GM19438 (cell line): ENCODE data around the gene ZNF653.

Experiments
- ATAC-seq: cut with Tn5 transposase; IDR thresholded peaks from one replicate; pipeline ENCODE4 v1.9.1; 2021; ENCODE audit warnings: low read depth; ENCODE audit not compliant: unreplicated experiment

ZNF653 gene

GRCh38 chr19:11528551-11529341 is 23.1 kb upstream of the ZNF653 start, which contains the start of gene ECSIT:
TSS of gene ECSIT (minus strand) at chr19:11529134. CDS start at chr19:11519170, 9,964 bp downstream.
- ATAC-seq = peak; percentile 90

DNA sequence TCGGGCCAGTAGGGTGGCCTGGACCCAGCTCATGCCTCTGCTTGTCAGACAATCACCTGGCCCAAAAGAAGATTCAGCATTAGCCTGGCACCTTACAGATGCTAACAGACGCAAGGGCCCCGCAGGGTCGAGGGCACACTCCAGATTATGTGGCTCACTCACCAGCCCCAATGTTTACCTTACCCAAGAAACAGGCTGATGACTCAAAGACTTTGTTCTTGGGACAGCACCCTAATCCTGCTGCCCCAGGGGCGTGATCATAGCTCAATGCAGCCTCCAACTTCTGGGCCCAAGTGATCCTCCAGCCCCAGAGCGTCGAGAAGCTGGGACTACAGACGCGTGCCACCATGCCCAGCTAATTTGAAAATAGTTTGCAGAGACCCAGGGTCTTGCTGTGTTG is 13.5 kb upstream of the ZNF653 start:
- ATAC-seq = no peak

DNA sequence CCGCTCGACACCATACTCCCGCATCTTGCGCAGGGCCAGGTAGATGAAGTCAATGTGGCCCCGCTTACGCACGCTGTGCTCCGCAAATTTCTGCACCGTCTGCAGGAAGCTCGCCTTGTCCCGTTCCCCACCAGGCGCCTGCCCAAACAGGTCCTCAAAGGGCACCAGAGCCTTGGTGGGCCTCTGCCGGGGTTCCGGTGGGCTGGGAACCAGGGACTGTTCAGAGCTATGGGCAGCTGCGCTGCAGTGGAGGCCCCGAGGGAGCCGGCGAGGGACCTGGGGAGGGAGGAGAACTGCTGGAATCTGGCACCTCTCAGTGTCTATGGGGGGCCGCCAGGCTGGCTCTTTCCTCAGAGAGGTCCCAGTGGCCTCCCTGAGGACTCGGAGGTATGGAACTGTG is 8.3 kb upstream of the ZNF653 start:
- ATAC-seq = no peak

DNA sequence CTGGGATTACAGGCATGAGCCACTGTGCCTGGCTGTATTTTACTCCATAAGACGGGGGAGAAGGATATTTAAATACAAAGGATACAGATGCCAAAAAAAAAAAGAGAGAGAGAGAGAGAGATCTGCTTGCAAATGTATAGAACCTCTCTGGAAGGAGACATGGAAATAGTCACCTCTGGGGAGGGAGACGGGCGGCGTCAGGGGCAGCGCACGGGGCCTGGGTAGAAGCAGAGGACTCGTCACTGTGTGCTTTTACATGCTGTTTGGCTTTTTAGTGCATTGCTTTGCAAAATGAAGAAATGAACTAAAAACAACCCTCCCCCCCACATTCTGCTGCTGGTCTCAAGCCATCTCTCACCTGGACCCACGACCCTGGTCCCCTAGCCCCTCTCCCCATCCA is 4.8 kb upstream of the ZNF653 start:
- ATAC-seq = no peak

- no peak for ATAC-seq
Measured at GRCh38 chr19:11507370-11508078, 1.9 kb upstream of the ZNF653 start.

- no peak for ATAC-seq
Measured at GRCh38 chr19:11506967-11507366, 1.3 kb upstream of the ZNF653 start.

GRCh38 chr19:11506101-11506555 is 489 bp upstream of the ZNF653 start:
- ATAC-seq = peak; percentile 31

- peak; percentile 87 for ATAC-seq
Measured at GRCh38 chr19:11505032-11505503, 571 bp downstream of the ZNF653 start.

DNA sequence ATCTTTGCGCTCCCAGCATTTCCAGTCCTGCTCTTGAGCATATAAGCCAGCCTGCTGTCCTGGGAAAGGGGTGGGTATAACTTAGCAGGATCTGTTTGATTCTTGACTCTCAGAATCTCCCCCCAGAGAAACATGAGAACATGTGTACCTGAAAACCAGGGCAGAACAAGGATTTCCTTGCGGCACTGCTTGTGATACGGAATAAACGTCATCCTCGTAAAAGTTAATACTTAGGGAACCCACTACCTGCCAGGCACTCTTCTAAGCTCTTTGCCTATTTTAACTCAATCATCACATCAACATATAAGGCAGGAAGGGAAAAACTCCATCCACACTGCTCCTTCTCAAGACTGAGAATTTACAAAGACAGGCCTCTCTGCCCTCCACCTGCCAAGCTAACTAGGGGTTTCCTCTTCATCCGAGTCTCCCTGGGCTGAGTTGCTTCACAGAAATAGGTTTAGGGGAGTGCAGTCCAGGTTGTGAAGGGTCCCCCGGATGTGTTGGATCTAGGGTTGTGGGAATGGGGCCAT is 1.1 kb downstream of the ZNF653 start:
- no peak for ATAC-seq

DNA sequence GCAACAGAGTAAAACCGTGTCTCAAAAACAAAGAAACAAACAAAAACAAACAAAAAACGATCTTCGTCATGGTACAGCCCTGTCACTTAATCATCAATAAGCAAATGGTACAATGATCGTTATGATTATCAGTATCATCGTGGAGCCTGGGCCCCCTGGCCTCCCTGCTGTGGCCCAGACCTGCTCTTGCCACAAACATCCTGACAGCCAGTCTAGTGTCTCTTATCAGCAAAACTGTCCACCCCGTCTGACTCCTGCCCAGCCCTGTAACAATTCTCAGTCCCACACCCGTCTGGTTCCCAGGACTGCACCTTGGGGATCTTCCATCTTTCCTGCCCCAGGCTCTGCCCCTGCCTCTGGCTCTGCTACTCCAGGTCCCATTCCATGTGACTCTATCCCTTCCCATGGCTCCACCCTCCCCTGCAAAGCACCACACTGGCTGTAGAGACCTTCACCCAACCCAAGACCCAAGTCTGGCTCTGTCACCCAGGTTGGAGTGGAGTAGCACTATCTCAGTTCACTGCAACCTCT is 5.7 kb downstream of the ZNF653 start:
- ATAC-seq = no peak

DNA sequence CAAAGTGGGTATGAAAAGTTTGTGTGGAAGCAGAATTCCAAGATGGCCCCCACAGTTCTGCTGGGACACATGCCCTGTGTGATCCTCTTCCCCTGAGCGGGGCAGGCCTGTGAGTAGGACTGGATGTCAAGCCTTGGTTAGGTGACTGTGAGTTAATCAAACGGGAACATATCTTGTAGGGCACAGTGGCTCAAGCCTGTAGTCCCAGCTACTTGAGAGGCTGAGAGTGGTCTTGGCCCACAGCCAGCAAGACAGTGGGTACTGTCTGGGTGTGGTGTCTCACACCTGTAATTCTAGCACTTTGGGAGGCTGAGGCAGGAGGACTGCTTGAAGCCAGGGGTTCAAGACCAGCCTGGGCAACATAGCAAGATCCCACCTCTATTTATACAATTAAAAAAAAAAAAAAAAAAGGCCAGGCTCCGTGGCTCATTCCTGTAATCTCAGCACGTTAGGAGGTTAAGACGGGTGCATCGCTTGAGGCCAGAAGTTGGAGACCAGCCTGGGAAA is 6.4 kb downstream of the ZNF653 start:
- ATAC-seq = no peak

DNA sequence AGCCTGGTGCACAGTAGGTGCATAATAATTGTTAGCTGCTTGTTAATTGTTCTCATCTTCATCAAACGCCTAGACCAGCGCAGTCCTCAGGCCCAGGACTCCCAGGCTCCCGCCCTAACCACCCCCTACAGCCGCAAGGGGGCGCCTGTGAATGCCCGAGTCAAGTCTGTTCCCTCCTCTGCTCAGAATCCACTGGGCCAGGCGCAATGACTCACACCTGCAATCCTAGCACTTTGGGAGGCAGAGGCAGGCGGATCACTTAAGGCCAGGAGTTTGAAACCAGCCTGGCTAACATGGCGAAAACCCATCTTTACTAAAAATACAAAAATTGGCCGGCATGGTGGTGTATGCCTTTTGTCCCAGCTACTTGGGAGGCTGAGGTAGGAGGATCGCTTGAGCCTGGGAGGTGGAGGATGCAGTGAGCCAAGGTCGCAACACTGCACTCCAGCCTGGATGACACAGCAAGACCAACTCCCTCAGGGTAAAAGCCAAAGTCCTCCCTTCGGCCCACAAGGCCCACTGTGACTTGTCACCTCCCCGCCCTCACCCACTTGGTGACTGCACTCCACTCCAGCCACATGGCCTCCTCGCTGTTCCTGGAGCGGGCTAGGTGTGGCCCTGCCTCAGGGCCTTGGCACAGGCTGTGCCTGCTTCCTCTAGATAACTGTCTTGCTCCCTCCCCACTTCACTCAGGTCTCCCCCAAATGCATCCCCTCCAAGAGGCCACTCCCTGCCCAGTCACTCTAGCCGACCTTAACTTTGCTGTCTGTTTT is 9.1 kb downstream of the ZNF653 start:
- no peak for ATAC-seq

- no peak for ATAC-seq
Measured at GRCh38 chr19:11495885-11496284, 9.8 kb downstream of the ZNF653 start.

DNA sequence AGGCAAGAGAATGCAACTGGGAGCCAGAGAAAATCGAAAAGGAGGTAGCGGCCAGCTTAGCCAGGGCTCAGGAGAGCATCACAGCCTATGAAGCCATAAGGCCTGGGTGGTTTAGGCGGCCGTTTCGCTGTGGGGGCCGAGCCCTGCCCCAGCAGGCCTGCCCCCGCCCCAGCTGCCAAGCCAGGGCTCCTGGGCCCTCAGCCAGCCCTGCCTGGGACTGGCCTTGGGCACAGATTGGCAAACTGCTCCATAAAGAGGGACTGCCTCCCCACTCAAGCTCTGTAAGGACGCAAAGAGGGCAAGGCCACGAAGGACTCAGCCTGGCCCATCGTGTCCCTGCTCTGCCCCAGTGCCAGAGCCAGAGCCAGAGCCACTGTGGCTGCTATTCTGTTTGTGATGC is 10.2 kb downstream of the ZNF653 start:
- no peak for ATAC-seq

DNA sequence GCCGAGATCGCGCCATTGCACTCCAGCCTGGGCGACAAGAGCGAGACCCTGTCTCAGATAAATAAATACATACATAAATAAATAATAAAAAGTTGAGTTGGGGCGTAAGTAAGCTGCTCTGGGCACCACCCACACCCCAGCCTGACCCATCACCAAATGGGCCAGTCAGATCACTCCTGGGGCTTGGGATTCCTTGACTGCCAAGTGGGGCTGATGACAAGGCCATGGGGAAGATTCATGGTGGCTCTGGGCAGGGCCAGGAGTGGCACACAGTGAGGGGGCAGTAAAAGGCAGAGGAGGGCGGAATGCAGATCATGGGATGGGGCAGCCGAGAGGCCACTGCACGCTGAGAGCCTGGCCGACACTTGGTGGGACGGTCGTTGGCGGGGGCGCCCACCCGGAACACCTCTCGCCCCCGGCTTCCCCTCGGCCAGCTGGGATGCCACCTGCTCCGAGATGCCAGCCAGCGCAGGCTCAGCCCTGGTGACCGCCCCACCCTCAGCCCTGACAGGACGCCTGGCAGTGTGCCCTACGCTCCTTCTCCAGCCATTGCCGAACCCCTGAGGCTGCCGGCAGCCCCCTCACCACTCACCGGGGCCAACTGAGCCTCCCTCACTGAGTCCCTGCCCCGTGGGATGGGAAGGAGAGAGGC is 10.9 kb downstream of the ZNF653 start:
- ATAC-seq = no peak

- no peak for ATAC-seq
Measured at GRCh38 chr19:11489378-11489777, 16.3 kb downstream of the ZNF653 start.

DNA sequence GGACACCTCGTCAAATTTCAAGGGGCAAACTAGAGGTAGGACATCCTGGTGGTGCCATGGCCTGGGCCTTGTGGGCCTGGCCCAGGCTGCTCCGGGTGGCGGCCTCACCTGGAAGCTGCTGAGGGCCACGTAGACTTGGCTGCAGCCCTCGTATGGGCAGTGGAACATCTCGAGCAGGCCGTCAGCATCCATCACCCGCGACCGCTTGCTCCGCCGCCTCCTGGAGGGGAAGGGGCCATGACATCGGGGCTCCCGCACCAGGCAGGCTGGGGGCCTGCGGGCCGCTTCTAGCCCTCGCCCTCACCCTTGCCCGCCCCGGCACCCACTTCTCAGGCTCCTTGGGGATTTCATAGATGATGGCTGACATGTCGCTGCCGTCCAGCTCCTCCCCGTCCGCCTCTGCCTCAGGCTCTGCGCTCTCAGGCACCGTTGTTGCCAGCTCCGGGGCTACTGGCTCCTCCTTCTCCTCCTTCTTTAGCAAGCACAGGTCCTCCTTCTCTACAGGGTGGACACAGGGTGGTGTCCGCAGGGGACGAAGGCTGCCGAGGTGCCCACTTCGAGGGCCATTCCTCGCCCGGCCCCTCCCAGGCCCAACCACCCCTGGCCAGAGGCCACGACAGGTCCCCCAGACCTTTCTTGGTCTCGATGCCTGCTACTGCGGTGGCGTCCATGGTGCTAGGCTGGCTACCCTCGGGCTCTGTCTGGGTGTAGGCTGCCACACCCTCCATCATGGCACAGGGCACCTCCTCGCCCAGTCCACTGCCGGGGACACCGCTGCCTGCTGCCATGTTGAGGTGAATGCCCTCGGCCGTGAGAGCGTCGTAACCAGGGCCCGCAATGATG is 18.8 kb downstream of the ZNF653 start:
- no peak for ATAC-seq

- no peak for ATAC-seq
Measured at GRCh38 chr19:11485245-11485837, 20.3 kb downstream of the ZNF653 start.
